Activated B cell treated with CpG ODN at 0.5 μM for 24 hours (primary cell): ENCODE data around the gene EHMT1. TPM values are rescaled to one million over a fixed set of nuclear protein-coding genes. Genes with fewer than 3 reads are reported as not detected.
A peak's percentile ranks its signal among the peaks of the same experiment; 100 is the strongest.

Source experiments
- ATAC-seq: fragments of 200-7000 bp; cut with Tn5 transposase; one replicate; pipeline ENCODE4 v1.10.0; 2021; ENCODE audit warnings: low read depth, mild to moderate bottlenecking, moderate library complexity
- CTCF ChIA-PET: fragments of 350-600 bp; sonication (Branson Sonifier 250); formaldehyde crosslinking; loops from one replicate; lab custom pipeline; 2021; ENCODE audit warnings: antibody characterized with exemption; lab: Charles Lee
- POLR2A ChIA-PET: fragments of 350-600 bp; sonication (Branson Sonifier 250); formaldehyde crosslinking; loops from one replicate; lab custom pipeline; 2021; ENCODE audit warnings: antibody characterized with exemption; lab: Charles Lee
- DNase-seq: peaks from one replicate; pipeline ENCODE4 v3.0.0; 2022
- H3K27ac Mint-ChIP-seq: one replicate; pipeline ENCODE4 v1.8.0; 2020; ENCODE audit warnings: mixed read lengths
- H3K27me3 Mint-ChIP-seq: one replicate; pipeline ENCODE4 v1.8.0; 2021; ENCODE audit warnings: mixed read lengths
- H3K36me3 Mint-ChIP-seq: one replicate; pipeline ENCODE4 v1.8.0; 2021; ENCODE audit warnings: low read depth, mixed read lengths
- H3K4me1 Mint-ChIP-seq: one replicate; pipeline ENCODE4 v1.8.0; 2021; ENCODE audit warnings: mixed read lengths
- H3K4me3 Mint-ChIP-seq: one replicate; pipeline ENCODE4 v1.8.0; 2020; ENCODE audit warnings: mild to moderate bottlenecking, mixed read lengths
- H3K9me3 Mint-ChIP-seq: one replicate; pipeline ENCODE4 v1.8.0; 2020; ENCODE audit warnings: mixed read lengths
- CTCF ChIP-seq: fragments of 200-600 bp; IDR thresholded peaks from one replicate; pipeline ENCODE4 v1.8.0; 2022; ENCODE audit warnings: antibody characterized with exemption, mild to moderate bottlenecking
- intact Hi-C: fragments of 100-400 bp; cut with micrococcal nuclease; formaldehyde crosslinking; loops from one replicate; pipeline ENCODE4 v1.15.1; 2024
- total RNA-seq: library from RNA; stranded (reverse); gene quantifications from 2 replicates; pipeline ENCODE4 v1.2.3, GENCODE V29; 2022

Gene EHMT1
- total RNA-seq, 1 donor from 2014 or later = 163 TPM

- ChIA-PET CTCF (no interaction called here), POLR2A (interaction anchor here (0.7 kb wide), 1 partner anchor 38 kb away, joined by 3 read pairs; no protein-coding TSS in a partner anchor)
- intact Hi-C loops = no loop called here
- Mint-ChIP-seq H3K36me3 (peaks cover 94% of the 10 kb centered on the region), H3K27me3 (no peaks in the 10 kb centered on the region), H3K9me3 (no peaks in the 10 kb centered on the region), H3K4me1 (peaks cover 1% of the 10 kb centered on the region), H3K4me3 (no peak overlapping the region), H3K27ac (peak overlapping the region; percentile 13)
- DNase-seq (no peak), ATAC-seq (peak; percentile 34)
- no peak for TF ChIP-seq CTCF
Observed at GRCh38 chr9:137798901-137799629, 180.3 kb downstream of the EHMT1 start.

GRCh38 chr9:137799630-137799983 lies 180.8 kb downstream of the EHMT1 start:
- ChIA-PET POLR2A (no interaction called here), CTCF (no interaction called here)
- intact Hi-C loops = no loop called here
- H3K27me3 Mint-ChIP-seq = no peaks in the 10 kb centered on the region
- no peaks in the 10 kb centered on the region for H3K9me3 Mint-ChIP-seq
- ATAC-seq (no peak), DNase-seq (no peak)
- H3K36me3 Mint-ChIP-seq = peaks cover 95% of the 10 kb centered on the region
- H3K27ac Mint-ChIP-seq = no peak overlapping the region
- no peak for TF ChIP-seq CTCF
- no peak overlapping the region for H3K4me3 Mint-ChIP-seq
- H3K4me1 Mint-ChIP-seq = peaks cover 4% of the 10 kb centered on the region

DNA sequence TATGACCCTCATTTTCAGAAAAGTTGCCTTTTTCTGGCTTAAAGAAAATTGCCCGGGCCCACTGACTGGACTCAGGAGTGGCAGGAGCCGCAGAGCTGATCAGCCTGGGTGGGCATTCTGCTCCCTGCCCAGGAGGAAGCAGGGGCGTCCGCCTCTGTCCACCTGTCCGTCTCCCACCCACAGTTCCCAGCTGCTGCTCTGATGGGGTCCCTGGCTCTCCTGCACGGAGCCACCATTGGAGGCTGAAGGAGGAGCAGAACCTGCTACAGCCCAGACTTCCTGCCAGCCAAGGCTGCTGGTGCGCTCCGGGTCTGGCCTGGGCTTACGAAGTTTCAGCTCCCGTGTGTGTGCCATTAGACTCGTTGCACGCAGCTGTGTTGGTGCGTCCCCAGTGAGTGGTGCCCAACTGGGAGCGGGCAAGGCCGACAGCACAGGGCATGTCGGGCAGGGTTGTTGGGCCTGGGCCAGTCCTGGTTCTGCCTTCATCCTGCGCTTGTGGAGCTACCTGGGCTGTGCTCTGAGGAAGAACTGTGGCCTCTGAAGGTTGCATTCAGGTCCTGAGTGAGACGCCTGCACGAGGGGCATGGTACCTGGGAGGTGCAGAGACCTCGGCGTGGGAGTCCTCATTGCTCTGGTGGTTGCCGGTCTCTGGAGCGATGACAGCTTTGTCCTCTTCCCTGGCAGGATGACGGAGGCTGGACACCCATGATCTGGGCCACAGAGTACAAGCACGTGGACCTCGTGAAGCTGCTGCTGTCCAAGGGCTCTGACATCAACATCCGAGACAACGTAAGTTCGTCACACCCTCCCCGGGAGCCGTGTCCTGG lies 181.6 kb downstream of the EHMT1 start:
- Mint-ChIP-seq H3K9me3 (no peaks in the 10 kb centered on the region), H3K4me3 (no peak overlapping the region), H3K36me3 (peaks cover 95% of the 10 kb centered on the region), H3K27ac (no peak overlapping the region), H3K4me1 (peaks cover 7% of the 10 kb centered on the region), H3K27me3 (no peaks in the 10 kb centered on the region)
- ATAC-seq (no peak), DNase-seq (no peak)
- POLR2A ChIA-PET = no interaction called here
- intact Hi-C loops = loop anchor here (10.0 kb wide), 1 partner anchor 126 kb away; no protein-coding TSS in a partner anchor
- CTCF ChIA-PET = no interaction called here
- no peak for TF ChIP-seq CTCF

- POLR2A ChIA-PET = no interaction called here
- ATAC-seq (peak; percentile 49), DNase-seq (no peak)
- TF ChIP-seq CTCF = no peak
- no peak overlapping the region for H3K4me3 Mint-ChIP-seq
- H3K27me3 Mint-ChIP-seq = no peaks in the 10 kb centered on the region
- CTCF ChIA-PET = no interaction called here
- no peaks in the 10 kb centered on the region for H3K9me3 Mint-ChIP-seq
- H3K4me1 Mint-ChIP-seq = peaks cover 7% of the 10 kb centered on the region
- H3K36me3 Mint-ChIP-seq = peaks cover 90% of the 10 kb centered on the region
- no peak overlapping the region for H3K27ac Mint-ChIP-seq
- intact Hi-C loops = loop anchor here (10.0 kb wide), 1 partner anchor 126 kb away; no protein-coding TSS in a partner anchor
Observed at GRCh38 chr9:137801023-137801319, 182.2 kb downstream of the EHMT1 start.

DNA sequence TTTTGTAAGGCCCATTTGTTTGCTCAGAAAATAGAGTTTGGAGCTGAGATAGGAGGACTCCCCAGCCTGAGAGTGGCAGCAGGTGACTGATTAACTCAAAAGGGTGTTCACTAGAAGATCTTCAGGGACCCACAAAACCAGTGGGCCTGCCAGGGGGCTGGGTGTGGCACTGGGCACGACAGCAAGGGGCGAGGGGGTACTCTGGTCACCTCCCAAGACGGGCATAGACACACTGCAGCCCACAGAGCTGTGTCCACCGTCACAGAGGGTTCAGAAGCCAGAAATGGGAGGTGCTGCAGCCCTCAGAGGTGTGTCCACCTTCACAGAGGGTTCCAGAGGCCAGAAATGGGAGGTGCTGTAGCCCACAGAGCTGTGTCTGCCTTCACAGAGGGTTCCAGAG lies 183.2 kb downstream of the EHMT1 start:
- ChIA-PET CTCF (no interaction called here), POLR2A (no interaction called here)
- no peaks in the 10 kb centered on the region for H3K9me3 Mint-ChIP-seq
- H3K4me1 Mint-ChIP-seq = peaks cover 7% of the 10 kb centered on the region
- no peak overlapping the region for H3K27ac Mint-ChIP-seq
- TF ChIP-seq CTCF = no peak
- intact Hi-C loops = loop anchor here (10.0 kb wide), 1 partner anchor 127 kb away; no protein-coding TSS in a partner anchor
- H3K4me3 Mint-ChIP-seq = no peak overlapping the region
- ATAC-seq (no peak), DNase-seq (no peak)
- H3K27me3 Mint-ChIP-seq = no peaks in the 10 kb centered on the region
- H3K36me3 Mint-ChIP-seq = peaks cover 89% of the 10 kb centered on the region
